Measurements from ENCODE around the gene GNG13.

GNG13 gene

GRCh38 chr16:813204-813915, 12.8 kb upstream of the GNG13 start:
- DNase-seq = peak; percentile 33

- DNase-seq = no peak
Observed at GRCh38 chr16:808085-808386, 7.5 kb upstream of the GNG13 start.

GRCh38 chr16:807347-808084, 7.0 kb upstream of the GNG13 start:
- DNase-seq = peak; percentile 65

- DNase-seq = no peak
Observed at GRCh38 chr16:805474-805873, 4.9 kb upstream of the GNG13 start.

- DNase-seq = no peak
Observed at GRCh38 chr16:804193-805048, 3.9 kb upstream of the GNG13 start.

GRCh38 chr16:803754-804080, 3.2 kb upstream of the GNG13 start:
- DNase-seq = no peak

GRCh38 chr16:802914-803753, 2.6 kb upstream of the GNG13 start:
- no peak for DNase-seq

- no peak for DNase-seq
Observed at GRCh38 chr16:802461-802860, 1.9 kb upstream of the GNG13 start.

- DNase-seq = no peak
Observed at GRCh38 chr16:801584-802363, 1.2 kb upstream of the GNG13 start.

GRCh38 chr16:800834-801511, 439 bp upstream of the GNG13 start:
- DNase-seq = no peak

- DNase-seq = no peak
Observed at GRCh38 chr16:799111-799947, 1.2 kb downstream of the GNG13 start.

GRCh38 chr16:798666-799065, 1.9 kb downstream of the GNG13 start:
- no peak for DNase-seq

- DNase-seq = no peak
Observed at GRCh38 chr16:797686-798085, 2.8 kb downstream of the GNG13 start.

- DNase-seq = no peak
Observed at GRCh38 chr16:797120-797420, 3.5 kb downstream of the GNG13 start.

- DNase-seq = no peak
Observed at GRCh38 chr16:796296-797119, 4.0 kb downstream of the GNG13 start.

- DNase-seq = no peak
Observed at GRCh38 chr16:795580-796229, 4.8 kb downstream of the GNG13 start.

- DNase-seq = no peak
Observed at GRCh38 chr16:794853-795466, 5.6 kb downstream of the GNG13 start.

GRCh38 chr16:794091-794822, 6.3 kb downstream of the GNG13 start:
- no peak for DNase-seq

All from activated CD4-positive, alpha-beta T cell treated with anti-CD3 and anti-CD28 coated beads for 1 hour (primary cell).